T-cell (primary cell): ENCODE results near the gene PAAF1. TPM values are rescaled to one million over a fixed set of nuclear protein-coding genes. Genes with fewer than 3 reads are reported as not detected.

ENCODE experiments used
- ATAC-seq, 4 experiments: fragments of 200-7000 bp in 3 of 4; fragments of 150-1000 bp in 1 of 4; cut with Tn5 transposase; replicated peaks in 1 of 4; 1 replicate in 3 of 4; 2 replicates in 1 of 4; pipeline ENCODE4 v1.10.0; 2021; ENCODE audit warnings: moderate library complexity in 3 of 4, mild to moderate bottlenecking in 2 of 4, moderate number of reproducible peaks in 1 of 4
- CTCF ChIA-PET, 2 donors: fragments of 300-600 bp; sonication (Branson Sonifier 250); formaldehyde crosslinking; loops; one replicate each; lab custom pipeline; 2022; ENCODE audit warnings: antibody characterized with exemption in 2 of 2; lab: Charles Lee
- POLR2A ChIA-PET, 2 donors: fragments of 300-600 bp; sonication (Branson Sonifier 250); formaldehyde crosslinking; loops; one replicate each; lab custom pipeline; 2022; ENCODE audit warnings: antibody characterized with exemption in 2 of 2; lab: Charles Lee
- DNase-seq, 35 experiments: peaks; one replicate each; pipeline versions ENCODE4 v3.0.0 to v3.0.0-alpha.2; 2013 to 2023
- H3K27ac ChIP-seq: one replicate; pipeline ENCODE4 v1.5.1; 2013; ENCODE audit warnings: low read length
- H3K27me3 ChIP-seq, 2 experiments: replicated peaks in 1 of 2; 1 replicate in 1 of 2; 2 replicates in 1 of 2; pipeline versions ENCODE4 v1.6.1 to v1.7.0; 2013; ENCODE audit warnings: low read length in 1 of 2, mixed read lengths in 1 of 2; ENCODE audit not compliant: control insufficient read depth in 2 of 2, insufficient read depth in 2 of 2; ENCODE audit errors: extremely low read depth in 1 of 2
- H3K36me3 ChIP-seq, 2 donors: 1 replicate in 1 of 2; 2 replicates in 1 of 2; pipeline versions ENCODE4 v1.6.1 to v1.7.0; 2013; ENCODE audit warnings: low read length in 1 of 2; ENCODE audit not compliant: control insufficient read depth in 2 of 2, insufficient read depth in 1 of 2; ENCODE audit errors: extremely low read depth in 1 of 2
- H3K4me1 ChIP-seq, 2 experiments: 1 replicate in 1 of 2; 2 replicates in 1 of 2; pipeline versions ENCODE4 v1.6.1 to v1.7.0; 2013; ENCODE audit warnings: low read length in 2 of 2, mixed read lengths in 1 of 2; ENCODE audit not compliant: insufficient read depth in 2 of 2, control insufficient read depth in 1 of 2; ENCODE audit errors: extremely low read depth in 1 of 2
- H3K4me3 ChIP-seq, 2 donors: 1 replicate in 1 of 2; 2 replicates in 1 of 2; pipeline versions ENCODE4 v1.5.1 to v1.7.0; 2013; ENCODE audit warnings: mild to moderate bottlenecking in 2 of 2, low read length in 1 of 2, moderate library complexity in 1 of 2; ENCODE audit not compliant: control insufficient read depth in 1 of 2; ENCODE audit errors: extremely low read depth in 1 of 2
- H3K9me3 ChIP-seq: 2 replicates; pipeline ENCODE4 v1.7.0; 2013
- H3K27ac Mint-ChIP-seq, 2 donors: one replicate each; pipeline ENCODE4 v1.8.0; 2020 to 2021; ENCODE audit warnings: mild to moderate bottlenecking in 2 of 2, mixed read lengths in 2 of 2
- H3K27me3 Mint-ChIP-seq, 2 donors: one replicate each; pipeline ENCODE4 v1.8.0; 2021 to 2022; ENCODE audit warnings: mixed read lengths in 2 of 2
- H3K36me3 Mint-ChIP-seq: one replicate; pipeline ENCODE4 v1.8.0; 2021; ENCODE audit warnings: mixed read lengths
- H3K4me1 Mint-ChIP-seq, 3 donors: one replicate each; pipeline ENCODE4 v1.8.0; 2020 to 2022; ENCODE audit warnings: mixed read lengths in 3 of 3, mild to moderate bottlenecking in 1 of 3
- H3K4me3 Mint-ChIP-seq, 3 donors: one replicate each; pipeline ENCODE4 v1.8.0; 2020 to 2022; ENCODE audit warnings: mild to moderate bottlenecking in 3 of 3, mixed read lengths in 3 of 3, moderate library complexity in 3 of 3
- H3K9me3 Mint-ChIP-seq, 3 donors: one replicate each; pipeline ENCODE4 v1.8.0; 2020 to 2022; ENCODE audit warnings: mixed read lengths in 3 of 3
- WGBS: methylation state at CpG from one replicate; pipeline ENCODE4 v1.1.5; 2013; ENCODE audit warnings: missing lambda C conversion rate; ENCODE audit not compliant: insufficient coverage; 5-methylcytosine and 5-hydroxymethylcytosine counted together
- total RNA-seq, 35 experiments: library from RNA in 6 of 35; stranded (reverse) in 6 of 35; fragments of 120-200 nt in 1 of 35; gene quantifications; one replicate each; pipeline versions ENCODE4 v1.2.1 to v1.2.4 and lab custom pipeline; 2013 to 2026

Gene PAAF1
- total RNA-seq, 5 donors from 2014 or later (not counting 1 experiment from before 2014, with no cell fraction given), result 11.4 to 16.8 (median 14.9) TPM

- Histone ChIP-seq H3K4me1 (no peaks in the 10 kb centered on the region), H3K9me3 (no peaks in the 10 kb centered on the region), H3K36me3 (peaks cover 5 to 17% of the 10 kb centered on the region in 2 donors), H3K4me3 (no peak overlapping the region), H3K27me3 (no peaks in the 10 kb centered on the region), H3K27ac (no peak overlapping the region)
- WGBS, result 100% methylated on average over 2 of the region's 3 CpGs
- Mint-ChIP-seq H3K27ac (no peak overlapping the region), H3K4me1 (no peaks in the 10 kb centered on the region), H3K4me3 (no peak overlapping the region), H3K9me3 (no peaks in the 10 kb centered on the region), H3K27me3 (no peaks in the 10 kb centered on the region), H3K36me3 (peaks cover 37% of the 10 kb centered on the region)
- POLR2A ChIA-PET, result interaction anchor here in 1 of 2 donors (0.6 to 0.8 kb wide), 4 partner anchors 11 to 891 kb away, joined by 3 to 9 read pairs (median 4); partner anchors contain the start of gene RAB6A
- DNase-seq (no peak), ATAC-seq (no peak)
- CTCF ChIA-PET, result interaction anchor here in 1 of 2 donors (0.6 kb wide), 1 partner anchor 13 kb away, joined by 7 read pairs; no protein-coding TSS in a partner anchor
Observed at GRCh38 chr11:73852049-73852448, 24.8 kb upstream of the PAAF1 start.

DNA sequence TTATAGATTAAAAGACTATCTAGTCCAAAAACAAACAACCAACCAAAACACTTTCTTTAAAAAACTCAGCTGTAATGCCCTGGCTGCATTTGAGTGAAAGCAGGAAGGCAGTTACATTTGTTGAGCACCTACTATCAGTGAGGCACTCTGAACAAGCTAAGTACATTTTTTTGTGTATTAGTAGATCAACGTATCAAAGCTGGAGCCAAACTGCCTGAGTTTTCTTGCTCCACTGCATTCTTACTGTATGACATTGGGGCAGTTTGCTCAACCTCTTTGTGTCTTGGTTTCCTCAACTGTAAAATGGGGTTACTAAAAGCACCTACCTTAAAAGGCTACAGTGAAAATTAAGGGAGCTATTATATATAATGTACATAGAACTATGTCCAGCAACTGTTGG is 22.1 kb upstream of the PAAF1 start:
- no peak overlapping the region for H3K4me3 ChIP-seq
- WGBS, result 100% methylated on average over 1 of the region's 1 CpG
- no peaks in the 10 kb centered on the region for H3K4me1 ChIP-seq
- no peak for ATAC-seq
- no peak overlapping the region for H3K27ac ChIP-seq
- Mint-ChIP-seq H3K4me1 (no peaks in the 10 kb centered on the region), H3K27me3 (no peaks in the 10 kb centered on the region), H3K4me3 (no peak overlapping the region), H3K9me3 (no peaks in the 10 kb centered on the region), H3K36me3 (peaks cover 40% of the 10 kb centered on the region), H3K27ac (no peak overlapping the region)
- CTCF ChIA-PET, result no interaction called here
- no peak for DNase-seq
- H3K27me3 ChIP-seq, result no peaks in the 10 kb centered on the region
- POLR2A ChIA-PET, result no interaction called here
- H3K36me3 ChIP-seq, result peaks cover 5 to 10% of the 10 kb centered on the region in 2 donors
- no peaks in the 10 kb centered on the region for H3K9me3 ChIP-seq

GRCh38 chr11:73856031-73856567 is 20.7 kb upstream of the PAAF1 start:
- H3K4me1 ChIP-seq, result no peaks in the 10 kb centered on the region
- ChIA-PET POLR2A (no interaction called here), CTCF (no interaction called here)
- H3K27ac Mint-ChIP-seq, result no peak overlapping the region
- no peak overlapping the region for H3K4me3 Mint-ChIP-seq
- no peaks in the 10 kb centered on the region for H3K4me1 Mint-ChIP-seq
- ATAC-seq (no peak), DNase-seq (no peak)
- no peak overlapping the region for H3K27ac ChIP-seq
- no peaks in the 10 kb centered on the region for H3K27me3 Mint-ChIP-seq
- no peaks in the 10 kb centered on the region for H3K9me3 Mint-ChIP-seq
- peaks cover 49% of the 10 kb centered on the region for H3K36me3 Mint-ChIP-seq
- 100% methylated on average over 1 of the region's 1 CpG for WGBS
- no peak overlapping the region for H3K4me3 ChIP-seq
- no peaks in the 10 kb centered on the region for H3K27me3 ChIP-seq
- H3K9me3 ChIP-seq, result no peaks in the 10 kb centered on the region
- H3K36me3 ChIP-seq, result peaks cover 5 to 19% of the 10 kb centered on the region in 2 donors

GRCh38 chr11:73859671-73860070 is 17.1 kb upstream of the PAAF1 start:
- Histone ChIP-seq H3K27ac (no peak overlapping the region), H3K9me3 (no peaks in the 10 kb centered on the region), H3K4me3 (no peak overlapping the region), H3K36me3 (peaks cover 3 to 31% of the 10 kb centered on the region in 2 donors), H3K27me3 (no peaks in the 10 kb centered on the region), H3K4me1 (no peaks in the 10 kb centered on the region)
- H3K9me3 Mint-ChIP-seq, result no peaks in the 10 kb centered on the region
- no peak overlapping the region for H3K27ac Mint-ChIP-seq
- ATAC-seq (no peak), DNase-seq (no peak)
- peaks cover 46% of the 10 kb centered on the region for H3K36me3 Mint-ChIP-seq
- H3K27me3 Mint-ChIP-seq, result no peaks in the 10 kb centered on the region
- ChIA-PET POLR2A (no interaction called here), CTCF (no interaction called here)
- no CpG with 5 or more reads among the region's 2 CpGs for WGBS
- no peaks in the 10 kb centered on the region for H3K4me1 Mint-ChIP-seq
- H3K4me3 Mint-ChIP-seq, result no peak overlapping the region

DNA sequence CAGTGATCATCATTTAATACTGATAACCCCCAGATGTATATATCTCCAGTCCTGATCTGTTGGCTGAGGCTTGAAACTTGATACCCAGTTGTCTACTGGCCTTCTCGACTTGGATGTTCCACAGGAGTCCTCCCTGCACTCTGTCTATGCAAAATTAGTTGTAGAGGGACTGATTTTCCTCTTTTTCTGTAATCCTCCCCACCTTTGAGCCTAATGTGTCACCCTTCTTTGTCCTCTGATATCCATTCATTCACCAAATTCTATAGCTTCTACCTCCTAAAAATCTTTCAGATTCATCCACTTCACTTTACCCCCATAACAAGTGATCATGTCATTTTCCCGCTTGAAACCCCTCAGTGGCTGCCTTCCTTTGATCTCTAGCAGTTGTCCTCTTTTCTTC is 16.6 kb upstream of the PAAF1 start:
- H3K27me3 Mint-ChIP-seq, result no peaks in the 10 kb centered on the region
- no peak overlapping the region for H3K27ac ChIP-seq
- DNase-seq (no peak), ATAC-seq (no peak)
- peaks cover 2 to 28% of the 10 kb centered on the region in 2 donors for H3K36me3 ChIP-seq
- no peak overlapping the region for H3K4me3 Mint-ChIP-seq
- H3K27ac Mint-ChIP-seq, result no peak overlapping the region
- CTCF ChIA-PET, result no interaction called here
- H3K4me3 ChIP-seq, result no peak overlapping the region
- peaks cover 46% of the 10 kb centered on the region for H3K36me3 Mint-ChIP-seq
- H3K9me3 Mint-ChIP-seq, result no peaks in the 10 kb centered on the region
- WGBS, result 100% methylated on average over 1 of the region's 2 CpGs
- no peaks in the 10 kb centered on the region for H3K4me1 ChIP-seq
- H3K27me3 ChIP-seq, result no peaks in the 10 kb centered on the region
- no peaks in the 10 kb centered on the region for H3K4me1 Mint-ChIP-seq
- no peaks in the 10 kb centered on the region for H3K9me3 ChIP-seq
- POLR2A ChIA-PET, result no interaction called here

DNA sequence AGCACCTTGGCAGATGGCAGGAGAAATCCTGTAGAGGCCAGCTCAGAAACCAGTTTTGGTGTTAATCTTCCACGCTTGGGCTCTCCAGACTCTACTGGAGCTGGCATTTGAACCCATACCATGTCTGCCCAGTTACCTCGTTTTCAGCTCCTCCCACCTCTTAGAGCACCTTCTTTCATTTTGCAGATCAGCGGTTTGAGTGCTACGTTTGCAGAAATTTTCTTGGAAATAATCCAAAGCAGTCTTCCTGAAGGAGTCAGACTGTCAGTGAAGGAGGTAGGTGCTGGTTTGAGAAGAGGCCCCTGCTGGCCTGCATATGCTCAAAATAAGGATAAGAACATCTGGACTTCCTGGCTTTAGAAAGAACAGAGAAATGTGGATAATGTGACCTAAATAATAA is 13.8 kb upstream of the PAAF1 start:
- H3K4me3 Mint-ChIP-seq, result no peak overlapping the region
- CTCF ChIA-PET, result no interaction called here
- no peaks in the 10 kb centered on the region for H3K9me3 Mint-ChIP-seq
- no peaks in the 10 kb centered on the region for H3K4me1 ChIP-seq
- H3K4me3 ChIP-seq, result no peak overlapping the region
- DNase-seq (no peak), ATAC-seq (no peak)
- H3K9me3 ChIP-seq, result no peaks in the 10 kb centered on the region
- peaks cover 41% of the 10 kb centered on the region for H3K36me3 Mint-ChIP-seq
- H3K4me1 Mint-ChIP-seq, result no peaks in the 10 kb centered on the region
- no peaks in the 10 kb centered on the region for H3K27me3 Mint-ChIP-seq
- no peak overlapping the region for H3K27ac Mint-ChIP-seq
- WGBS, result 90% methylated on average over 2 of the region's 4 CpGs
- POLR2A ChIA-PET, result interaction anchor here in 1 of 2 donors (0.6 kb wide), 1 partner anchor 11 kb away, joined by 3 read pairs; no protein-coding TSS in a partner anchor
- peaks cover 7 to 28% of the 10 kb centered on the region in 2 donors for H3K36me3 ChIP-seq
- no peak overlapping the region for H3K27ac ChIP-seq
- no peaks in the 10 kb centered on the region for H3K27me3 ChIP-seq
